K562 (cell line): ENCODE measurements around the gene USP20. TPM values are rescaled to one million over a fixed set of nuclear protein-coding genes. Genes with fewer than 3 reads are reported as not detected.

Source experiments
- ATAC-seq: fragments of 200-7000 bp; cut with Tn5 transposase; 3 replicates; pipeline ENCODE4 v1.9.1; 2020; ENCODE audit warnings: moderate library complexity
- BruUV-seq: library from RNA; stranded (reverse); fragments of 400-500 nt; replicated peaks from 2 replicates; lab custom pipeline; 2021; lab: Mats Ljungman, UMichigan
- CTCF ChIA-PET: fragments of 300-600 bp; formaldehyde crosslinking; extraction: SDS; loops from one replicate; lab custom pipeline; 2021; ENCODE audit warnings: low intra/inter-chr PET ratio; lab: Yijun Ruan, JAX
- POLR2A ChIA-PET: fragments of 300-600, 350-650 bp; sonication (Branson Sonifier 250); formaldehyde crosslinking; extraction: SDS; loops from one replicate; lab custom pipeline; 2021; ENCODE audit warnings: antibody characterized with exemption, inconsistent platforms; lab: Yijun Ruan, JAX
- DNase-seq, 4 experiments: peaks; one replicate each; pipeline versions ENCODE4 v3.0.0 to v3.0.0-alpha.2; 2011 to 2018; ENCODE audit warnings: low spot score in 3 of 4, mixed read lengths in 3 of 4; ENCODE audit errors: extremely low read depth in 1 of 4
- FAIRE-seq: peaks from 2 replicates; lab custom pipeline; 2011; peaks lifted over from hg19 to GRCh38; lab: Jason Lieb, UNC
- H2AFZ ChIP-seq: 2 replicates; pipeline ENCODE4 v1.6.0; 2011; ENCODE audit warnings: low read depth, low read length, control low read depth, inconsistent platforms
- H3K27ac ChIP-seq: fragments of 200-600 bp; 3 replicates; pipeline ENCODE4 v1.8.0; 2011; ENCODE audit warnings: low read depth, mild to moderate bottlenecking, control low read depth, inconsistent platforms, low read length, moderate library complexity, mixed read lengths; ENCODE audit errors: extremely low read depth
- H3K27me3 ChIP-seq, 2 experiments: fragments of 300-600 bp in 1 of 2; 2 replicates in 1 of 2; 3 replicates in 1 of 2; pipeline versions ENCODE4 v1.6.0 to v1.8.0; 2011; ENCODE audit warnings: inconsistent platforms in 2 of 2, low read length in 2 of 2, mild to moderate bottlenecking in 1 of 2, mixed read lengths in 1 of 2, moderate library complexity in 1 of 2; ENCODE audit not compliant: control insufficient read depth in 2 of 2, insufficient read depth in 2 of 2
- H3K36me3 ChIP-seq: fragments of 300-600 bp; 3 replicates; pipeline ENCODE4 v1.8.0; 2011; ENCODE audit warnings: mild to moderate bottlenecking, low read length, inconsistent platforms; ENCODE audit not compliant: control insufficient read depth, insufficient read depth
- H3K4me1 ChIP-seq, 2 experiments: fragments of 200-600 bp in 1 of 2; replicated peaks in 1 of 2; 2 replicates in 1 of 2; 3 replicates in 1 of 2; pipeline versions ENCODE4 v1.5.1 to v1.8.0; 2011; ENCODE audit warnings: inconsistent platforms in 2 of 2, low read length in 2 of 2, mild to moderate bottlenecking in 1 of 2, mixed read lengths in 1 of 2, moderate library complexity in 1 of 2; ENCODE audit not compliant: control insufficient read depth in 2 of 2, insufficient read depth in 2 of 2
- H3K4me2 ChIP-seq: 2 replicates; pipeline ENCODE4 v1.6.1; 2011; ENCODE audit warnings: low read length, control low read depth, inconsistent platforms, mixed read lengths; ENCODE audit not compliant: insufficient read depth
- H3K4me3 ChIP-seq: fragments of 200-600 bp; sonication (generic), shearing (Covaris generic); 2 replicates; pipeline ENCODE4 v1.5.1; 2016; ENCODE audit warnings: control low read depth, inconsistent platforms
- H3K79me2 ChIP-seq: fragments of 200-600 bp; 3 replicates; pipeline ENCODE4 v1.8.0; 2011; ENCODE audit warnings: low read length, inconsistent platforms; ENCODE audit not compliant: control insufficient read depth, insufficient read depth
- H3K9ac ChIP-seq, 2 experiments: 2 replicates each; pipeline versions ENCODE4 v1.6.0 to v1.6.1; 2011; ENCODE audit warnings: low read depth in 2 of 2, low read length in 2 of 2, control low read depth in 1 of 2, inconsistent platforms in 1 of 2, mild to moderate bottlenecking in 1 of 2, mixed read lengths in 1 of 2; ENCODE audit not compliant: insufficient read depth in 1 of 2
- H3K9me1 ChIP-seq: one replicate; pipeline ENCODE4 v1.6.0; 2011; ENCODE audit warnings: inconsistent platforms, mild to moderate bottlenecking, low read length, moderate library complexity; ENCODE audit not compliant: control insufficient read depth, insufficient read depth
- H3K9me3 ChIP-seq: replicated peaks from 2 replicates; pipeline ENCODE4 v1.5.1; 2011; ENCODE audit warnings: low read depth, low read length, inconsistent platforms; ENCODE audit not compliant: control insufficient read depth, insufficient read depth
- H4K20me1 ChIP-seq: replicated peaks from 2 replicates; pipeline ENCODE4 v1.6.1; 2011; ENCODE audit warnings: low read length, inconsistent platforms, mixed read lengths; ENCODE audit not compliant: control insufficient read depth, insufficient read depth
- CEBPB ChIP-seq: fragments of 450-650 bp; IDR thresholded peaks from 2 replicates; pipeline ENCODE4 v1.6.1; 2016; ENCODE audit warnings: missing genetic modification characterization, missing compliant biosample characterization
- EZH2 ChIP-seq: IDR thresholded peaks from 2 replicates; pipeline ENCODE4 v1.6.1; 2012; ENCODE audit warnings: low read depth, mild to moderate bottlenecking, inconsistent platforms, low read length, borderline replicate concordance
- NFRKB ChIP-seq: fragments of 450-650 bp; IDR thresholded peaks from 2 replicates; pipeline ENCODE4 v1.6.1; 2016; ENCODE audit warnings: low read depth
- PTRF ChIP-seq: fragments of 450-650 bp; IDR thresholded peaks from 2 replicates; pipeline ENCODE4 v1.6.1; 2016; ENCODE audit warnings: mild to moderate bottlenecking, missing genetic modification characterization, missing compliant biosample characterization
- RHOXF2B ChIP-seq: fragments of 250-450 bp; sonication (Bioruptor Pico); conservative IDR thresholded peaks from 2 replicates; pipeline ENCODE4 v1.5.1; 2021
- ZNF239 ChIP-seq: fragments of 250-450 bp; sonication (Bioruptor Pico); IDR thresholded peaks from 2 replicates; pipeline ENCODE4 v1.4.0; 2020; ENCODE audit warnings: mild to moderate bottlenecking
- ZNF316 ChIP-seq: fragments of 450-650 bp; IDR thresholded peaks from 2 replicates; pipeline ENCODE4 v1.6.1; 2016
- WGBS: fragments of 100-300 bp; shearing (Covaris generic); methylation state at CpG from one replicate; pipeline ENCODE4 v1.1.6; 2016; ENCODE audit warnings: low coverage, mixed read lengths; ENCODE audit not compliant: insufficient coverage; ENCODE audit errors: missing lambda C conversion rate; 5-methylcytosine and 5-hydroxymethylcytosine counted together
- in situ Hi-C: fragments of 300-500 bp; cut with MboI; formaldehyde crosslinking; loops from 4 replicates; pipeline ENCODE4 v1.15.0; 2018; ENCODE audit warnings: inconsistent platforms, mixed read lengths
- intact Hi-C: fragments of 100-400 bp; cut with micrococcal nuclease; formaldehyde crosslinking; loops from 2 replicates; pipeline ENCODE4 v1.14.2; 2022
- polyA plus RNA-seq, 8 experiments: library from polyadenylated mRNA; depleted of rRNA in 4 of 8; stranded (reverse) in 5 of 8; unstranded in 3 of 8; fragments of >200 nt; fragmentation: Nextera tagmentation in 2 of 8; fragmentation: Illumina TruSeq in 1 of 8; extraction: Ambion mirVana in 2 of 8; extraction: Trizol in 1 of 8; gene quantifications; 2 replicates each; pipeline versions ENCODE4 v1.2.1 to v1.2.3, GENCODE V29; 2011 to 2014; ENCODE audit warnings: inconsistent platforms in 1 of 8, missing spikeins in 1 of 8
- total RNA-seq, 7 experiments: library from RNA; depleted of rRNA in 6 of 7; stranded (reverse); fragments of >200 nt in 6 of 7; fragmentation: Illumina TruSeq in 2 of 7; extraction: Trizol in 2 of 7; gene quantifications; 2 replicates each; pipeline versions ENCODE4 v1.2.1 to v1.2.3, GENCODE V29; 2011 to 2021; ENCODE audit warnings: low replicate concordance in 1 of 7
- TF ChIP-seq, protein P1 (sequence below): fragments of 250-450 bp; sonication (Bioruptor Pico); IDR thresholded peaks from 2 replicates; pipeline ENCODE4 v1.4.0; 2020

The USP20 gene
- total and polyA plus RNA-seq, 9 of the 15 experiments (the other 6 are each of a cell fraction or from before 2014, with no cell fraction given) = 1.9 to 136 (median 49.1) TPM

DNA sequence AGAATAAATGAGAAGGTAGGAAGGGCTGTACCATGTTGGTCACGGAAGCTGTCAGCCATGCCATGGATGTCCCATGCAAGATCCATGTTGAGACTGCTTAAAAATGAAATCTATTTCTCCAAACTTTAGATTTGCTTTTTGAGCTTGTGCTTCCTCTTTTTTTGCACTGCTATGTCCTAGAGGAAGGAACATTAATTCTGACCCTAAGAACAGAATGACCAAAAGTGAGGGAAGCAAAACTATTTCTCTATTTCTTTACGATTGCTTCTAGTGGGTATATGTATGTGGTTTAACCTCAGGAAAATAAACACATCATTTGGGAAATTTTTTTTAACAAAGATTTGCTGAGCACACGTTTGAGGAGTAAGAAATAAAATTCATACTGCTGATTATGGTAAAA lies 84.6 kb downstream of the USP20 start:
- Histone ChIP-seq H3K36me3 (no peaks in the 10 kb centered on the region), H3K79me2 (no peaks in the 10 kb centered on the region), H3K9ac (no peak overlapping the region), H3K27me3 (no peaks in the 10 kb centered on the region), H3K4me1 (no peaks in the 10 kb centered on the region), H4K20me1 (no peaks in the 10 kb centered on the region), H3K9me3 (no peaks in the 10 kb centered on the region), H2AFZ (no peak overlapping the region), H3K4me2 (no peak overlapping the region), H3K27ac (no peak overlapping the region), H3K4me3 (no peak overlapping the region), H3K9me1 (no peaks in the 10 kb centered on the region)
- DNase-seq (no peak), ATAC-seq (no peak), FAIRE-seq (no peak)
- intact Hi-C loops = no loop called here
- ChIA-PET CTCF (no interaction called here), POLR2A (interaction anchor here (0.5 to 1.7 kb wide), 4 partner anchors 9 to 42 kb away, joined by 4 to 6 read pairs (median 6); no protein-coding TSS in a partner anchor)
- in situ Hi-C loops = no loop called here
- BruUV-seq = no TSS peak
- TF ChIP-seq, protein P1, sequence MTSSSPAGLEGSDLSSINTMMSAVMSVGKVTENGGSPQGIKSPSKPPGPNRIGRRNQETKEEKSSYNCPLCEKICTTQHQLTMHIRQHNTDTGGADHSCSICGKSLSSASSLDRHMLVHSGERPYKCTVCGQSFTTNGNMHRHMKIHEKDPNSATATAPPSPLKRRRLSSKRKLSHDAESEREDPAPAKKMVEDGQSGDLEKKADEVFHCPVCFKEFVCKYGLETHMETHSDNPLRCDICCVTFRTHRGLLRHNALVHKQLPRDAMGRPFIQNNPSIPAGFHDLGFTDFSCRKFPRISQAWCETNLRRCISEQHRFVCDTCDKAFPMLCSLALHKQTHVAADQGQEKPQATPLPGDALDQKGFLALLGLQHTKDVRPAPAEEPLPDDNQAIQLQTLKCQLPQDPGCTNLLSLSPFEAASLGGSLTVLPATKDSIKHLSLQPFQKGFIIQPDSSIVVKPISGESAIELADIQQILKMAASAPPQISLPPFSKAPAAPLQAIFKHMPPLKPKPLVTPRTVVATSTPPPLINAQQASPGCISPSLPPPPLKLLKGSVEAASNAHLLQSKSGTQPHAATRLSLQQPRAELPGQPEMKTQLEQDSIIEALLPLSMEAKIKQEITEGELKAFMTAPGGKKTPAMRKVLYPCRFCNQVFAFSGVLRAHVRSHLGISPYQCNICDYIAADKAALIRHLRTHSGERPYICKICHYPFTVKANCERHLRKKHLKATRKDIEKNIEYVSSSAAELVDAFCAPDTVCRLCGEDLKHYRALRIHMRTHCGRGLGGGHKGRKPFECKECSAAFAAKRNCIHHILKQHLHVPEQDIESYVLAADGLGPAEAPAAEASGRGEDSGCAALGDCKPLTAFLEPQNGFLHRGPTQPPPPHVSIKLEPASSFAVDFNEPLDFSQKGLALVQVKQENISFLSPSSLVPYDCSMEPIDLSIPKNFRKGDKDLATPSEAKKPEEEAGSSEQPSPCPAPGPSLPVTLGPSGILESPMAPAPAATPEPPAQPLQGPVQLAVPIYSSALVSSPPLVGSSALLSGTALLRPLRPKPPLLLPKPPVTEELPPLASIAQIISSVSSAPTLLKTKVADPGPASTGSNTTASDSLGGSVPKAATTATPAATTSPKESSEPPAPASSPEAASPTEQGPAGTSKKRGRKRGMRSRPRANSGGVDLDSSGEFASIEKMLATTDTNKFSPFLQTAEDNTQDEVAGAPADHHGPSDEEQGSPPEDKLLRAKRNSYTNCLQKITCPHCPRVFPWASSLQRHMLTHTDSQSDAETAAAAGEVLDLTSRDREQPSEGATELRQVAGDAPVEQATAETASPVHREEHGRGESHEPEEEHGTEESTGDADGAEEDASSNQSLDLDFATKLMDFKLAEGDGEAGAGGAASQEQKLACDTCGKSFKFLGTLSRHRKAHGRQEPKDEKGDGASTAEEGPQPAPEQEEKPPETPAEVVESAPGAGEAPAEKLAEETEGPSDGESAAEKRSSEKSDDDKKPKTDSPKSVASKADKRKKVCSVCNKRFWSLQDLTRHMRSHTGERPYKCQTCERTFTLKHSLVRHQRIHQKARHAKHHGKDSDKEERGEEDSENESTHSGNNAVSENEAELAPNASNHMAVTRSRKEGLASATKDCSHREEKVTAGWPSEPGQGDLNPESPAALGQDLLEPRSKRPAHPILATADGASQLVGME = no peak
- no peak for TF ChIP-seq EZH2
- TF ChIP-seq ZNF239 (CRISPR knock-in tag) = no peak
- no peak for TF ChIP-seq NFRKB
- no peak for TF ChIP-seq RHOXF2B (CRISPR knock-in tag)
- TF ChIP-seq ZNF316 = peak; percentile 13; the same call in 1 of the 2 replicates
- no peak for TF ChIP-seq CEBPB (tag)
- TF ChIP-seq PTRF (tag) = no peak
- WGBS = 37% methylated on average over 3 of the region's 3 CpGs
